Transverse colon (tissue), 4 donors: Measurements from ENCODE around the gene ZNF644.

Experiments
- CTCF ChIP-seq, 5 experiments: fragments of 200-600 bp in 3 of 5; fragments of 450-650 bp in 2 of 5; sonication (generic) in 3 of 5; IDR thresholded peaks; 1 replicate in 2 of 5; 2 replicates in 3 of 5; pipeline ENCODE4 v1.5.1; 2016 to 2017; ENCODE audit warnings: antibody characterized with exemption in 5 of 5, inconsistent platforms in 3 of 5, mild to moderate bottlenecking in 2 of 5, moderate library complexity in 1 of 5
- EP300 ChIP-seq: sonication (generic); formaldehyde crosslinking; IDR thresholded peaks from one replicate; pipeline ENCODE4 v1.6.1; 2017; ENCODE audit warnings: antibody characterized with exemption, low read depth
- POLR2A ChIP-seq: fragments of 450-650 bp; IDR thresholded peaks from one replicate; pipeline ENCODE4 v1.6.1; 2016; ENCODE audit warnings: antibody characterized with exemption, mild to moderate bottlenecking, moderate library complexity
- POLR2AphosphoS5 ChIP-seq, 3 donors: sonication (generic); formaldehyde crosslinking; IDR thresholded peaks; one replicate each; pipeline ENCODE4 v1.6.1; 2016; ENCODE audit warnings: antibody characterized with exemption in 3 of 3

- TF ChIP-seq CTCF (IDR thresholded peaks at IDR 0.05): no peak
- no peak for TF ChIP-seq POLR2A
- no peak for TF ChIP-seq POLR2AphosphoS5 (IDR thresholded peaks at IDR 0.05)
- TF ChIP-seq EP300: no peak
These were observed 64.3 kb downstream of the ZNF644 start for GRCh38 chr1:90957497-90957896.
